Mesangial cell (primary cell): ENCODE data around the gene MYLK2. TPM values are rescaled to one million over a fixed set of nuclear protein-coding genes. Genes with fewer than 3 reads are reported as not detected.

ENCODE experiments used
- total RNA-seq: library from RNA; depleted of rRNA; stranded (reverse); fragments of >200 nt; gene quantifications from 2 replicates; pipeline ENCODE4 v1.2.3, GENCODE V29; 2015

The MYLK2 gene
- 0.65 and 0.76 TPM in 2 replicates for total RNA-seq

GRCh38 chr20:31819083-31819784 is at the start of gene MYLK2:
Gene MYLK2 (plus strand): TSS chr20:31819356. CDS start chr20:31819581, 225 bp downstream.

GRCh38 chr20:31845300-31845863 is 26.2 kb downstream of the MYLK2 start, which contains the start of gene FOXS1:
Gene FOXS1 (minus strand): TSS chr20:31845604. CDS start chr20:31845542, 62 bp downstream.

DNA sequence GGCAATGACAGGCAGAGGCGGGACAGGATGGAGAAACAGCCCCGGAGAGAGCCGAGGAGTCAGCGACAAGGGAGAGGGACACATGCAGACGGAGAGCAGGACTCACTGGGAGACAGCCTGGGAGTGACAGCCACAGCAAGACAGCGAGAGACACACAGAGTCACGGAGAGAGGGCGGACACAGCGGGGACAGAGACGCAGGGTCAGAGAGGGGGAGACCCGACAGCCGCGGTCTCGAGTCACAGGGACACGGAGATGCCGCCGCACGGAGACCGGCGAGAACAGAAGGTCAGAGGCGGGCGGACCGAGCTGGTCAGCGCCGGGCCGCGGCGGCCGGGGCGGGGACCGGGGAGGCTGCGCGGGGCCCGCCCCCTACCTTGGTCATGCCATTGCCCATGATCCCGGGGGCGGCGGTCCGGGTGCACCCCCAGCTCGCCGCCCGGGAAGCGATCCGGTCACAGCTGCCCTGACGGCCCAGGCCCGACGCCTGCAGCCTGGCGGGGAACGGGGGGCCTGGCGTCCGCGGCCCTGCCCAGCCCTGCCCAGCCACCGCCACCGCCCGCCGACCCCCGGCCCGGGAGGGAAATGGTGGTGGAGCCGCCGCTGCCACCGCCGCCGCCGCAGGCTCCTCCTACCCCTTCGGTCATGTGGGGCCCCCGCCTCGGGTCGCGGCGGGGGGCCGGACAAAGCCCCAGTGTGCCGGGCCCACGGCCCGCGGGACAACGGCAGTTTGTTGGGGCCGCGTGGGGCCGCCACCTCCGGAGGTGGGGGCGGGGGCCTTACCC is 51.0 kb downstream of the MYLK2 start, which contains the start of the genes DUSP15 and TTLL9:
Gene DUSP15 (minus strand): TSS at position 586 of the 784 bp plus-strand sequence. CDS start 190 bp downstream, at position 396.
Gene TTLL9 (plus strand): TSS at position 693 of the 784 bp plus-strand sequence. CDS start 493 bp downstream, outside the sequence.

Other genes starting within 250 kb of the MYLK2 start
- gene ID1, start 214.1 kb upstream of the MYLK2 start, total RNA-seq, result 109 and 187 TPM in 2 replicates
- 0.98 TPM in 1 of 2 replicates, not detected in the other for gene COX4I2, start 181.4 kb upstream of the MYLK2 start, total RNA-seq
- 129 and 235 TPM in 2 replicates for gene BCL2L1, start 96.5 kb upstream of the MYLK2 start, total RNA-seq
- 8.1 and 134 TPM in 2 replicates for gene TPX2, start 80.1 kb upstream of the MYLK2 start, total RNA-seq
- gene FOXS1, start 26.2 kb downstream of the MYLK2 start, total RNA-seq, result 2.3 and 15.2 TPM in 2 replicates
- gene DUSP15, start 51.2 kb downstream of the MYLK2 start, total RNA-seq, result 0.49 and 1.4 TPM in 2 replicates
- gene TTLL9, start 51.3 kb downstream of the MYLK2 start, total RNA-seq, result not detected in 2 replicates
- 6.5 and 7.0 TPM in 2 replicates for gene PDRG1, start 132.7 kb downstream of the MYLK2 start, total RNA-seq
- not detected in 2 replicates for gene XKR7, start 148.8 kb downstream of the MYLK2 start, total RNA-seq
- gene CCM2L, start 191.1 kb downstream of the MYLK2 start, total RNA-seq, result not detected in 2 replicates
- gene HCK, start 232.9 kb downstream of the MYLK2 start, total RNA-seq, result not detected in 2 replicates